ENCODE results near the gene NMB. TPM values are rescaled to one million over a fixed set of nuclear protein-coding genes. Genes with fewer than 3 reads are reported as not detected.

The NMB gene
- total RNA-seq, 4 donors from 2014 or later = 27.3 to 157 (median 68.0) TPM

DNA sequence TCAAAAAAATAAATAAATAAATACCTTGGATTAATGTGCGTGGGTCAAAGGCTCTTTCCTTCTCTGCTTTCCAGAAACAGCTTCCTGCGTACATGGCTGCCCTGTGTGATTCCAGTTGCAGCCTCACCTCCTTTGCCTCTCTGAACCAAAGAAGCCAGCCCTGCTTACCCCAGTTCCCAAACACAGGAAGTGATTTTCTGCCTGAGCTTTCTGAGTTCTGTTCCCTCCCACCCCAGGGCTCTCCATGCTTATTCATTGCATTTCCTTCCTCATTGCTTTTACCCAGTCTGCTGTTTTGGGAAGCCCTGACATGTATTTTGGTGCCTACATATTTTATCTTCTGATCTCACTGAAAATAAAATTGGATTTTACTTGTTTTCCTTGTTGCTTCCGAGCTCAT is 41.8 kb downstream of the NMB start:
- Histone ChIP-seq H3K36me3 (peaks cover 1 to 39% (median 8%) of the 10 kb centered on the region in 3 donors), H3K4me1 (no peaks in the 10 kb centered on the region), H3K9me3 (peaks cover 0 to 10% (median under 1%) of the 10 kb centered on the region in 4 donors), H3K27ac (no peak overlapping the region), H3K27me3 (no peaks in the 10 kb centered on the region), H3K4me3 (no peak overlapping the region)
- WGBS, 2 donors = 83 to 88% methylated on average over 3 of the region's 3 CpGs
- no peak for TF ChIP-seq EP300 (IDR thresholded peaks at IDR 0.05)
- TF ChIP-seq POLR2A (IDR thresholded peaks at IDR 0.05) = no peak
- no peak for TF ChIP-seq CTCF (IDR thresholded peaks at IDR 0.05)
- DNase-seq (ENCODE audit: low spot score in 2 of 2) = no peak

- Histone ChIP-seq H3K4me1 (no peaks in the 10 kb centered on the region), H3K9me3 (no peaks in the 10 kb centered on the region)
Measured at GRCh38 chr15:84611631-84612030, 46.4 kb downstream of the NMB start.

GRCh38 chr15:84609818-84610525 is 48.0 kb downstream of the NMB start:
- H3K4me1 ChIP-seq = no peaks in the 10 kb centered on the region
- TF ChIP-seq EP300 (IDR thresholded peaks at IDR 0.05) (no peak), CTCF (IDR thresholded peaks at IDR 0.05) (no peak), POLR2A (IDR thresholded peaks at IDR 0.05) (no peak)
- peaks cover 0 to 36% (median 0%) of the 10 kb centered on the region in 3 donors for H3K36me3 ChIP-seq
- H3K27me3 ChIP-seq = no peaks in the 10 kb centered on the region
- no peaks in the 10 kb centered on the region for H3K9me3 ChIP-seq
- DNase-seq (ENCODE audit: low spot score in 2 of 2) = no peak
- no peak overlapping the region for H3K4me3 ChIP-seq
- no peak overlapping the region for H3K27ac ChIP-seq
- 85 to 91% methylated on average over 11 of the region's 11 CpGs for WGBS, 2 donors

More at GRCh38 chr15:84611631-84612030, 46.4 kb downstream of the NMB start:
- Histone ChIP-seq H3K4me3 (no peak overlapping the region), H3K27me3 (no peaks in the 10 kb centered on the region), H3K36me3 (peaks cover 0 to 24% (median 0%) of the 10 kb centered on the region in 3 donors), H3K27ac (no peak overlapping the region)
- no peak for TF ChIP-seq EP300 (IDR thresholded peaks at IDR 0.05)
- no peak for TF ChIP-seq CTCF (IDR thresholded peaks at IDR 0.05)
- no peak for TF ChIP-seq POLR2A (IDR thresholded peaks at IDR 0.05)
- DNase-seq (ENCODE audit: low spot score in 2 of 2) = no peak
- WGBS, 2 donors = 93 to 94% methylated on average over 7 of the region's 7 CpGs

- H3K36me3 ChIP-seq = peaks cover 0 to 42% (median 0%) of the 10 kb centered on the region in 3 donors
- no peaks in the 10 kb centered on the region for H3K9me3 ChIP-seq
- H3K27ac ChIP-seq = no peak overlapping the region
- no peak overlapping the region for H3K4me3 ChIP-seq
- no peaks in the 10 kb centered on the region for H3K27me3 ChIP-seq
- TF ChIP-seq EP300 (IDR thresholded peaks at IDR 0.05) (no peak), CTCF (IDR thresholded peaks at IDR 0.05) (no peak), POLR2A (IDR thresholded peaks at IDR 0.05) (no peak)
- 25 to 30% methylated on average over 1 of the region's 1 CpG for WGBS, 2 donors
- no peaks in the 10 kb centered on the region for H3K4me1 ChIP-seq
- DNase-seq (ENCODE audit: low spot score in 2 of 2) = no peak
Measured at GRCh38 chr15:84608707-84609284, 49.2 kb downstream of the NMB start.

DNA sequence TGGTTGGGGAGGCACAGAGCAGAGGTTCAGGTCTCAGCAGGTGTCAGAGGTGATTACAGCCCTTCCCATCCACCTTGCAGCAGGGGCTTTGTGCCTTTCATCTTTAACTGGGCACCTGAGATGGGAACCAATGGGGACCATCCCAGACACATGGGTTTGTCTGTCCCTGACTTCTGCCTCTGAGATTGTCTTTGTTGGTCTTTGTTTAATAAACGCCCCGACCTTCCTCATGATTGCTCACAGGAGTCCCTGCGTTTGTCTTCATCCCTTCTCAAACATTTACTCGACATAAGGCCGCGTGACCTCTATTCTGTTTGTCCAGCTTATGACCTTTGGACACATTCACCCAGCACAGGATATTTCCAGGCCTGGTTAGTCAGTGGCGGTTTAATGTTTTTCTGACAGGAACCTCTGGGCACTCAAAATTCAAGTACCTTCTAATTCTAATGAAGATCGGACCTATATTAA is 51.3 kb downstream of the NMB start:
- TF ChIP-seq POLR2A (IDR thresholded peaks at IDR 0.05) (no peak), CTCF (IDR thresholded peaks at IDR 0.05) (no peak), EP300 (IDR thresholded peaks at IDR 0.05) (no peak)
- Histone ChIP-seq H3K27ac (no peak overlapping the region), H3K36me3 (peaks cover 0 to 46% (median 0%) of the 10 kb centered on the region in 3 donors), H3K4me1 (peaks cover 0 to 11% (median 5%) of the 10 kb centered on the region in 4 donors), H3K27me3 (no peaks in the 10 kb centered on the region), H3K4me3 (no peak overlapping the region), H3K9me3 (no peaks in the 10 kb centered on the region)
- 69 to 73% methylated on average over 8 of the region's 8 CpGs for WGBS, 2 donors
- DNase-seq (ENCODE audit: low spot score in 2 of 2) = no peak
